HS-5 (cell line): ENCODE measurements around the gene CDKL5.

Source experiments
- DNase-seq: peaks from one replicate; pipeline ENCODE4 v3.0.0-alpha.2; 2012; ENCODE audit warnings: low read depth

CDKL5 gene

GRCh38 chrX:18647621-18648020 lies 222.2 kb downstream of the CDKL5 start:
- DNase-seq: no peak

- DNase-seq: no peak
Observed at GRCh38 chrX:18649498-18649951, 224.1 kb downstream of the CDKL5 start.

GRCh38 chrX:18650662-18651061 lies 225.3 kb downstream of the CDKL5 start:
- DNase-seq: no peak

GRCh38 chrX:18652636-18653035 lies 227.2 kb downstream of the CDKL5 start:
- no peak for DNase-seq

DNA sequence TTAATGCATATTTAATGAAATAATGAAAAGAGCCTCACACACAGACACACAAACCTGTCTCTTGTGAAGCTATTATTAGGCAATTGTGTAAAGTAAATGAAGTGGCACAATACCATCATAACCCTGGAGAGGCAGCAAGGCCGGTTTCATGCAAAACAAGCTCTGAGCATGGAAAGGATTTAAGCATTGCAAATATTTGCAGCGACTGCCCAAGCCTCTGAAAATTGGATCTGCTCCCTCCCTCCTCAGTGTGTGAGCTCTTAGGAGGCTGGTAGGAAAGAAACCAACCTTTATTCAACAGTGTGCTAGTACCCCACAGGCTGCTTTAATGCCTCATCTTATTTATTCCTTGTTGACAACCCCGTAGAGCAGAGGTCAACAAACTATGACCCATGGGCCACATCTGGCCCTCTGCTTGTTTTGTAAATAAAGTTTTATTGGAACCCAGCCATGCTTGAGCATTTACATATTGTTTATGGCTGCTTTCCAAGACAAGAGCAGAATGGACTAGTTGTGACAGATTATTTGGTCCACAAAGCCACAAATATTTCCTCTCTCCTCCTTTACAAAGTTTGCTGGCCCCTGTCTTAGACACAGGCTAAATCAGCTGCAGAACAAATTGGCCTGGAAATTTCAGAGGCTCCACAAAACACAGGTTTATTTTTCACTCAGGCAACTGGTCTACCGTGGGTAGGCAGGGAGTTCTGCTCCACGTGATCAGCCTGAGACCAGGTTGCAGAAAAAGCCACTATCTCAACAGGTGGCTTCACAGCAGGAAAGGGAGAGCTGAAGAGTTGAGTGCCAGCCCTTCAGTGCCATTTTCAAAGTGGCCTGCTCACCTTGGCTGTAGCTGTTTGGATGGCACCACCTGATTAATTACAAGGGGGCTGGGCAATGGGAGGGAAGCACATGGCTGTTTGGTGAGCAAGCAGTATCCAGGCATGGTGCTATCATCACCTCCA lies 229.7 kb downstream of the CDKL5 start:
- DNase-seq: no peak

DNA sequence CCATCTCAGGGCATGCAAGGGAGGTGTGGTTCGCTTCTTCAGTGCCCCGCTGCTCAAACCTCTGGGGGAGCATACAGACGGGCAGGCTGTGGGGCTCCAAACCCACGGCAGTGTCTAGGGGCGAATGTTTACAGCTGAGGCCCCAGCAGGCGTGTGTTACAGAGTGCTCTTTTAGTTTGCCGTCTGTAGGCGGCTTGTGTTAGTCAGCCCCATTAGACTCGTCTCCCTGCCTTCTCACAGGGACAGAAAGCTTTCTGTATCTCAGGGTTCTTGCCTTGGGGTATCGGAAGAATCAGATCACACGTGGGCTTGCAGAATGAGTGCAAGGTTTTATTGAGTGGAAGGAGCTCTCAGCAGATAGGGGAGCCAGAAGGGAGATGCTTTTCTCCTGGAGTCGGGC lies 235.9 kb downstream of the CDKL5 start:
- DNase-seq: no peak

DNA sequence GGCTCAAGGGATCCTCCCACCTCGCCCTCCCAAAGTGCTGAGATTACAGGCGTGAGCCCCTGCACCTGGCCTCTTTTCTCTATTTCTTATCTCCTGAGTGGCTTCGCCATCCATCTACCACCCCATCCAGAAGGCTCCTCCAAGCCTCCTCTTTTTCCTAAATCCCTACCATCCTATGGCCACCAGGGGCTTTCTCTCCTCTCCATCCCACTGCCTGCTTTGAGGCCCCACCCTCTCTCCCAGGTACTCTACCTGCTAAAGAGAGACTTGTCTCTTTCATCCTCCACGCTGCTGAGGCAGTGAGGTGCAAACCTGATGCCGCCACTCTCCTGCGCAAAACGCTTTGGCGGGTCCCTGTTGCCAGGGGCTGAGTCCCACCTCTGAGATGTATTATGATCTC lies 239.5 kb downstream of the CDKL5 start:
- DNase-seq: no peak

GRCh38 chrX:18666614-18667013 lies 241.2 kb downstream of the CDKL5 start:
- no peak for DNase-seq

DNA sequence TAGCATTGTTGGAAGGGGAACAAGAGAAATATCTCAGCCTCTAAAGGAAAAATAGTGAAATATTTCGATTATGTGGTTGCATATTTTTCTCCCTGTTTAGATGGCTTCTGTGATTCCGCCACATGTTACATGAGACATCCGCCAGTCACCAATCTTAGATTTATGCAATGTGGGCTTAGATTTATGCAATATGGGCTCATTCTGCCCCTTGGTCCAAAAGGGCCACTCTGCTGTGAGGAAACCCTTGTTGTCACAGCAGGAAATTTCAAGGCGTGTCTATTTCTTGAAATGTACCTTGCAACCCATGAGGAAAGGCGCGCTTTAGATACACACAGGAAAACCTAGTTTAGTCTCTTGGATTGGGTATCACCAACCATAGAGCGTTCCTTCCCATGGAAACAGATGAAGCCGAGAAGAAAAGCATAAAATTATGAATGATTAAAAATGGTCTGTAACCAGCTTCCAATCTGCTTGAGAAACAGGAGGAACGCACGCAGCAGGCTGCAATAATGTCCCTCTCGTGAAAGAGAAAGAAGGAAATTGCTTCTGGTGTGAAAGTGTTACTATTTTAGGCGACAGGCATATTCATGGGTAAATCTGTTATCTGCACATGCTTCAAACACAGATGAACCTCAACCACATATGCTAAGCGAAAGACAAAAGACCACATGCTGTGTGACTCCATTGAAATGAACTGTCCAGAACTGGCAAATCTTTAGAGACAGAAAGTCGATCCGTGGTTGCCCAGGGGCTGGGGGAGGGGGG lies 242.8 kb downstream of the CDKL5 start:
- DNase-seq: no peak

- DNase-seq: no peak
Observed at GRCh38 chrX:18672008-18672407, 246.6 kb downstream of the CDKL5 start, which contains the start of gene RS1. Gene RS1 (minus strand): TSS chrX:18672108. CDS start chrX:18672068, 40 bp downstream.

DNA sequence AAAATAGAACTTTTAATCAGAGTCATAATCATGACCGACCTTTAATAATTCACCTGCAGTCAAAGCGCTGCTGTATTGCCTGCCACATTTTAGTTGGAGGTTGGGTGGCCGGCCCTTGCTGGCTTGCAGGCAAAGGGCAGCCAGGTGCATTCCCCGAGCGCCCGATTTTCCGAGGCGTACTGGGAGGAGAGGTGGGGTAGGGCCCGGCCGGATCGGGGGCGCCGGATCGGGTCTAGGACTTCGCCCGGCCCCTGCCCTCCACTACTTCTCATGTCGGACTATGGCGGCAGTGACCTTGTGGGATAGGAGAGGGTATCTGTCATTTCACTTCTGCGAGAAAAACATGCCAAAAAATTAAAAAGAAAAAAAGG lies 249.0 kb downstream of the CDKL5 start:
- no peak for DNase-seq

- peak; percentile 44 for DNase-seq
Observed at GRCh38 chrX:18674788-18675735, 249.7 kb downstream of the CDKL5 start.

DNA sequence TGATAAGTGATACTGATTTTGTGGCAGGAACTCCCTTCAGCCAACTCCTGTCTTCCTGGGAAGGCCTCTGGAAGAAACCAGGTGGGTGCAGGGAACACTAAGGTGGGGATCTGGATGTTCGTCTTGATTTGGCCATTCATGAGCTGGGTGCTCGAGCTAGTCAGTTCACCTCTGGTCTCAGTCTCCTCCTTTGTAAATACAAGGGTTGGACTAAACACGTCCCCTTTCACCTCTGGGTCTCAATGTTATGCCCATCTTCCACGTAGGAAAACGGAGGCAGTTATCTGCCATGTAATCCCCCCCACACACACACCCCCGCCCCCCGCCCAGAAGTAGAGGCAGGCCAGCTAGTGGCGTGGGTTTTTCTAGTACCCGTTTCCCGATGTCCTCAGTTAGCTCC lies 250.6 kb downstream of the CDKL5 start:
- no peak for DNase-seq

DNA sequence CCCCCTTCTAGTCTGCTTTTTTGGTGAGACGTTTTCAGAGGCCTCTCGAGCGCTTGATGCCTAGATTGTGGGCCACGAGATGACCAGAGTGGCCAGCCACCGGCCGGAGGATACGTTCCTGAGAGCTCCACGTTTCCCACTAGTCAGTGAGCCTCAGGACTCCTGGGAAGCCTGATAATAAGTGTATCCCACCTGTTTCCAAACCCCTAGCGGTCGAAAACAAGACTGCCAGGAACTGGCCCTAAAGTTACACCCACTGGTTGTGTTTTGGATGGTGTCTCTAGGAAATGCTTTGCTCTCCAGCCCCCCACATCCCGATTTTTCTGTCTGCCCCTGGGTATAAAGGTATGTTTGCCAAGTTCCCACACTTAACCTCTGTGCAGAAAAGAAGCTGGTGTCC lies 251.1 kb downstream of the CDKL5 start:
- DNase-seq: no peak

DNA sequence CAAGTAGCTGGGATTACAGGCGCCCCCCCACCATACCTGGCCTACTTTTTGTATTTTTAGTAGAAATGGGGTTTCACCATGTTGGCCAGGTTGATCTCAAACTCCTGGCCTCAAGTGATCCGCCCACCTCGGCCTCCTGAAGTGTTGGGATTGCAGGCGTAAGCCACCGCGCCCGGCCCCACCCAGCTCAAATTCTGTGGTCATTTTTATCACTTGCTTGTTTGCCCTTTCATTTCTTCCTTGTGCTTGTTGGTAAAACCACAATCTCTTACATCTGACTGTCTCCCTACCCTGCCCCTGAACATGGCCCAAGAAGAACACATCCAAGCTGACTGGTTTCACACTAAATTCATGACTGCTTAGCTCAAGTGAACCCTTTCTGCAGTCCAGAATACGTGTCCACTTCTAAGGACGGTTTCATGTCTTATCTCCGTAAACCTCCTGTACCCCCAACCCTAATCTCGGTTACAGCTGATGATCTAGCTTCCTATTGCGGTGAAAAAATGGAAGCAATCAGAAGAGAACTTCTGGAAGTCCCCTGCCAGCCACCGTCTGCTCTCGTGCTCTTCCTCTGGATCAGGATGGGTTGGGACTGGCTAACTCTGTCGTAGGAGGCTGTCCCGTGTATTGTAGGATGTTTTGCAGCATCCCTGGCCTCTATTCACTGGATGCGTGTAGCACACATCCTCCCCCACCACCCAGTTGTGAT lies 251.9 kb downstream of the CDKL5 start:
- no peak for DNase-seq

DNA sequence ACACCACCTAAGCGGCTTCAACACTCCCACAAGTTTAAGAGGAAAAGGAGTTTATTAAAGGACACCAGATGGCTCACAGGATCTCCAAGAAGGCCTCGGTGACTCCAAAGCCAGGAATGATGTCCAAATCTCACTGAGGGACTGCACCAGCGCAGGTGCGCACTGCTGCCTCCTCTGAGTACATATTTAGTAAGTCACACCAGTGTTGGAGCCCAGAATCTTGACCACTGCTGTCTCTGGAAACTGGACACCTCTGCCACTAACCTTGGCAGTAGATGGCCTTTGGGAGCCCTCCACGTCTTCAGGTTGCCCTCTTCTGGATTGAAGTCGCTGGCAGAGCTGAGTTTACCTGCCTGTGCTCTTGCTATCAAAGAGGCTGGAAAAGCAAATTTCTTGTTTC lies 256.6 kb downstream of the CDKL5 start:
- no peak for DNase-seq

GRCh38 chrX:18682979-18683387 lies 257.6 kb downstream of the CDKL5 start:
- no peak for DNase-seq

DNA sequence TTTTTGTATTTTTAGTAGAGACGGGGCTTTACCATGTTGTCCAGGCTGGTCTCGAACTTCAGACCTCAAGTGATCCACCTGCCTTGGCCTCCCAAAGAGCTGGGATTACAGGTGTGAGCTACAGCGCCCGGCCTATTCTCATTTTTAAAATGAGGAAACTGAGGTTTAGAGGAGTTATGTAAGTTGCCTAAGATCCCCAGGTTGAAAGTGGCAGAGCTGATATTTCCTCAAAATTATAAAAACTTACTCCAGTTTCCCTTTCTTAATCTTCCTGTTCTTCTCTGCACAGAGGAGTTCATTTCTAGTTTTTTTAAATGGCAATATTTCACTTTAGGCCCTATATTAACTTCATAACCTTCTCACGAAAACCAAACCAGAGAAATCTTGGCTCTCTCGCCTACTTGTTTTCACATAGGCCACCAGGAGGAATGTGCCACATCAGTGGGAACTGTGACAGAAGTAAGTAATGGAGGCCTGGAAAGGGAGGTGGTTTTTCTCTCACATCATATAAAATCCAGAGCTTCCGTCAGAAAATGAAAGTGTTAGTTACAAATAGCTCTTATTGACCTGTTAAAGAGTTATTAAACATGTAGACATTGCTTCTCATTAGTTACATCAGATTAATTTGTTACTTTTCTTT lies 262.6 kb downstream of the CDKL5 start:
- no peak for DNase-seq

DNA sequence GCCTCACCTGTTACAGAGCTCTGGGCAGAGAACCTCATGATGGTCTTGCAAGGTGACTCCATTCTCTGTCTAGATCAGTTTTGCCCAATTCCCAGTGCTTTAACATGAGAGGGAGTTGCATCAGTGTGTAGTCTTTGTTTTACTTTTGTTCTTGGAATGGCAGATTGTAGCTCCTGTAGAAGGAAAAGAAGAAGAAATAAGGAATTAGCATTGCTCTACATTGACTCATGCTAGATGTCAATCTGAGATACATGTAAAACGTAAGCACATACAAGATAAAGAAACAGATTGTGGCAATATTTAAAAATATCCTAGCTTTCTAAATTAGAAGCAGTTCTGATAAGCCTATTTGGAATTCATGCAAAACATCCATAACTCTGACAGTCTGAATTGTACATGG lies 266.0 kb downstream of the CDKL5 start:
- DNase-seq: no peak

GRCh38 chrX:18692541-18692940 lies 267.1 kb downstream of the CDKL5 start:
- DNase-seq: no peak

DNA sequence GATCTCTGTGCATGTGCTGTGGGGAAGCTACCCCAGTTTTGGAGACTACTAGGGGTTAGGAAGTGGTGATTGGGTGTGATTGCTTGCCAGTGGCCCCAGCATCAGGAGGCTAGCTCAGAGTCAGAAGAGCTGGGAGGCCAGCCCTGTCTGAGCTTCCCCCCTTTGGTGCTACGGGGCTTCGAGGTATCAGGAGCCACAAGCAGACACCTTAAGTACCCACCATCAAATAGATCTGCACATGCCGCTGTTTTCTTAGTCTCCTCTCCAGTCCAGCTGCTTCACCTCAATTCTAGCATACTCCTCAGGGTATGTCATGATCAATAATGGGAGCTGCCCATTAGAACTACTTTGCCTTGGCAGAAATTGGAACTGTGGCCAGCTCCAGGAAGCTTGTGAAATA lies 271.2 kb downstream of the CDKL5 start:
- no peak for DNase-seq
